Epithelial cell of proximal tubule (primary cell): ENCODE measurements around the gene MAP3K2. TPM values are rescaled to one million over a fixed set of nuclear protein-coding genes. Genes with fewer than 3 reads are reported as not detected.

Source experiments
- DNase-seq: peaks from one replicate; pipeline ENCODE4 v3.0.0-alpha.2; 2011; ENCODE audit warnings: low read depth
- H3K4me3 ChIP-seq: 2 replicates; pipeline ENCODE4 v1.5.1; 2011; ENCODE audit warnings: low read depth, mild to moderate bottlenecking, low read length
- total RNA-seq: library from RNA; depleted of rRNA; stranded (reverse); fragments of >200 nt; gene quantifications from 2 replicates; pipeline ENCODE4 v1.2.3, GENCODE V29; 2015
- TF ChIP-seq, protein P1 (sequence below): conservative IDR thresholded peaks from 2 replicates; pipeline ENCODE4 v1.5.1; 2012; ENCODE audit warnings: low read depth, mild to moderate bottlenecking, low read length

MAP3K2 gene
- total RNA-seq, 1 donor from 2014 or later = 22.4 TPM

DNA sequence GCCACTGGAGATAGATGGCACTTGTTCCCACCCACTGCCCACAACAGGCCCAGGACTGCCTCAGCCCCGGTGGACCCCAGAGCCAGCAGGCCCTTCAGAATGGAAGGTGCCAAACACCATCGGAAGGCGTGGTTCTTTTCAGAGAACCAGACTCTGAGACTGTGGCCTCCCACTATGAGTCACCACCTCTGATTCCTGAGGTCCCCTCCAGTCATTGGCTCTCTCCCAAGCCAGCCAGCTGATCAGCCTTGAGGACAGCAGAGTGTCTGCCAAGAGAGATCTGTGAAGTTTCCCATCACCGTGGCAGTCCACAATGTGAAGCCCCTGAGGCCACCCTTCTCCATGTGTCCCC, 10.4 kb upstream of the MAP3K2 start:
- no peak overlapping the region for H3K4me3 ChIP-seq
- DNase-seq = peak; percentile 47
- TF ChIP-seq, protein P1, sequence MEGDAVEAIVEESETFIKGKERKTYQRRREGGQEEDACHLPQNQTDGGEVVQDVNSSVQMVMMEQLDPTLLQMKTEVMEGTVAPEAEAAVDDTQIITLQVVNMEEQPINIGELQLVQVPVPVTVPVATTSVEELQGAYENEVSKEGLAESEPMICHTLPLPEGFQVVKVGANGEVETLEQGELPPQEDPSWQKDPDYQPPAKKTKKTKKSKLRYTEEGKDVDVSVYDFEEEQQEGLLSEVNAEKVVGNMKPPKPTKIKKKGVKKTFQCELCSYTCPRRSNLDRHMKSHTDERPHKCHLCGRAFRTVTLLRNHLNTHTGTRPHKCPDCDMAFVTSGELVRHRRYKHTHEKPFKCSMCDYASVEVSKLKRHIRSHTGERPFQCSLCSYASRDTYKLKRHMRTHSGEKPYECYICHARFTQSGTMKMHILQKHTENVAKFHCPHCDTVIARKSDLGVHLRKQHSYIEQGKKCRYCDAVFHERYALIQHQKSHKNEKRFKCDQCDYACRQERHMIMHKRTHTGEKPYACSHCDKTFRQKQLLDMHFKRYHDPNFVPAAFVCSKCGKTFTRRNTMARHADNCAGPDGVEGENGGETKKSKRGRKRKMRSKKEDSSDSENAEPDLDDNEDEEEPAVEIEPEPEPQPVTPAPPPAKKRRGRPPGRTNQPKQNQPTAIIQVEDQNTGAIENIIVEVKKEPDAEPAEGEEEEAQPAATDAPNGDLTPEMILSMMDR = no peak

DNA sequence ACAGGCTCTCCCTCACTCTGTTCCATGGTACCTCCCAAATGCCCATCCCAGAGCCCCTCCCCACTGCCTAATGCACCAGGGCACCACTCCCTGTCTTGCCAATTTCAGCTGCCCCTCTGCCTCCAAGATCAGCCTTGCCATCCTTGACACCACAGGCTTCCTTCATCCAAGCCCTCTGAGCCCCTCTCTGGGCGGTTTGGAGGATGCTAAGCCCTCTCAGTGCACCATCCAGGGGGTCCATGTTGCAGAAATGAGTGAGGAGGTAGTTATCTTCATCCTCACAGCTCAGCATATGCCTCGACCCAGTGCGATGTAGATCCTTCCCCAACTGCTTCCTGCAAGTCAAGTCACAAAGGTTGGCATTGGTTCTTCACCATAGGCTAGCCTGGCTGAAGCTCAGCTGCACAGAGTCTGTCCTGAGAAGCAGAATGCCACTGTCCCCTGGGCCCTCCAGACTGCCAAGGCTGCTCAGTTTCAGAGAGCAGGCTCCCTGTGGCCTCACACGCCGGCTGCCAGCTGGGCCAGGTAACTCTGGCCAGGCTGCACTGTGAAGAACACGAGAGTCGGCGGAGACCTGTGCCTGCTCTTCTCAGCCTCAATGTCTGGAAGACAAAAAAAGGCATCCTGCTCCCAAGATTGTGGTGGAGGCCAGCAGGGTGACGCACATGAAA, 9.9 kb upstream of the MAP3K2 start:
- TF ChIP-seq, protein P1 = no peak
- DNase-seq = no peak
- no peak overlapping the region for H3K4me3 ChIP-seq

DNA sequence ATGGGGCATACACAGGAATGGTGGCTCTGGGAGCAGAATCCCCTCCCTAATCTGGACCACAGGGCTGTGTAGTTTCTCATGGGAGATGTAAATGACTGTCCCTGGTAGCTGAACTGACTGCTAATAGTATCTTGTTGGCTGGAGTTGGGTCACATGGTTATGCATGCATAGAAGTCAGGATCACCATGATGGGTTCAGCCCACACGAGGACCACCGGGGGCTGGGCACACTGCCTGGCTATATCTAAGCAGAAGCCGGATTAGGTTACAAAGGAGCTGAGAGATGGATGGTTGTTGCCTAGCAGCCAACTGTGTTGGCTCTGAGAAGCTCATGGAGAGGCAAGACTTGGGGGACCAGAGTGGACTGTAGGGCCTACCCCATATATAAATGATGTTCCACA, 6.7 kb upstream of the MAP3K2 start:
- no peak for DNase-seq
- TF ChIP-seq, protein P1 = no peak
- H3K4me3 ChIP-seq = no peak overlapping the region

DNA sequence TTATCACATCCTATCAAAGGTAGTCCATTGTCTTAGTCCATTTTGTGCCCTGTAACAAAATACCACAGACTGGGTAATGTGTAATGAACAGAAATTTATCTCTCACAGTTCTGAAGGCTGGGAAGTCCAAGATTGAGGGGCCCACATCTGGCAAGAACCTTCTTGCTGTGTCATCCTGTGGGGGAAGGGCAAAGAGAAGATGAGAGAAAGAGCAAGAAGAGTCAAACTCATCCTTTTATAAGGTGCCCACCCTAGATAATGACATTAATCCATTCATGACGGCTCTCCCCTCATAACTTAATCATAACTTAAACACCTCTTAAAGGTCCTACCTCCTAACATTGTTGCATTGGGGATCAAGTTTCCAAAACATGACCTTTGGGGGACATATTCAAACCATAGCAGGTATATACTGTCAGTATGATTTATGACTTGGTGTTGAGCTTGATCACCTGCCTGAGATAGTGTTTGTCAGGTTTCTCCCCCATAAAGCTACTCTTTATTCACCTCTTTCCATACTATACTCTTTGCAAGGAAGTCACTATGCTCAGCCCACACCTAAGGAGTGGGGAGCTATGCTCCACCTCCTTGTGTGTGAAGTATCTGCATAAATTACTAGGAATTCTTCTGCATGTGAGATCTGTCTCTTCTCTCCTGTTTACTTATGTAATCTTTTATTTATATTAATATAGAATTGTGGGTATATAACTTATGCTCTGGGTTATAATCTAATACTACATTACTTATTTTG, 5.2 kb upstream of the MAP3K2 start:
- H3K4me3 ChIP-seq = no peak overlapping the region
- TF ChIP-seq, protein P1 = no peak
- DNase-seq = no peak

DNA sequence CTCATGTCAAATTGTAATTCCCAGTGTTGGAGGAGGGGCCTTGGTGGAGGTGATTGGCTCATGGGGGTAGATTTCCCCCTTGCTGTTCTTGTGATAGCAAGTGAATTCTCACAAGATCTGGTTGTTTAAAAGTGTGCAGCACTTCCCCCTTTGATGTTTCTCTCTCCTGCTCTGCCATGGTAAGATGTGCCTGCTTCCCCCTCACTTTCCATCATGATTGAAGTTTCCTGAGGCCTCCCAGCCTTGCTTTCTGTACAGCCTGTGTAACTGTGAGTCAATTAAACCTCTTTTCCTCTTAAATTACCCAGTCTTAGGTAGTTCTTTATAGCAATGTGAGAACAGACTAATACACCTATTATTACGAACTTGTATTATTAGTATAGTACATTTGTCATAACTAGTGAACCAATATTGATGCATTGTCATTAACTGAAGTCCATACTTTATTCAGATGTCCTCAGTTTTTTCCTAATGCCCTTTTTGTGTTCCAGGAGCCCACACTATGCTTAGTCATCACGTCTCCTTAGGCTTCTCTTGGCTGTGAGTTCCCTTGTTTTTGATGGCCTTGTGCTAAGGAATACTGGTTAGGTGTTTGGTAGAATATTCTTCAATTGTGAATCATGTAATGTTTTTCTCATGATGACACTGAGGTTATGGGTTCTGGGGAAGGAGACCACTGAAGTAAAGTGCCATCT, 4.5 kb upstream of the MAP3K2 start:
- TF ChIP-seq, protein P1 = no peak
- H3K4me3 ChIP-seq = no peak overlapping the region
- DNase-seq = no peak

DNA sequence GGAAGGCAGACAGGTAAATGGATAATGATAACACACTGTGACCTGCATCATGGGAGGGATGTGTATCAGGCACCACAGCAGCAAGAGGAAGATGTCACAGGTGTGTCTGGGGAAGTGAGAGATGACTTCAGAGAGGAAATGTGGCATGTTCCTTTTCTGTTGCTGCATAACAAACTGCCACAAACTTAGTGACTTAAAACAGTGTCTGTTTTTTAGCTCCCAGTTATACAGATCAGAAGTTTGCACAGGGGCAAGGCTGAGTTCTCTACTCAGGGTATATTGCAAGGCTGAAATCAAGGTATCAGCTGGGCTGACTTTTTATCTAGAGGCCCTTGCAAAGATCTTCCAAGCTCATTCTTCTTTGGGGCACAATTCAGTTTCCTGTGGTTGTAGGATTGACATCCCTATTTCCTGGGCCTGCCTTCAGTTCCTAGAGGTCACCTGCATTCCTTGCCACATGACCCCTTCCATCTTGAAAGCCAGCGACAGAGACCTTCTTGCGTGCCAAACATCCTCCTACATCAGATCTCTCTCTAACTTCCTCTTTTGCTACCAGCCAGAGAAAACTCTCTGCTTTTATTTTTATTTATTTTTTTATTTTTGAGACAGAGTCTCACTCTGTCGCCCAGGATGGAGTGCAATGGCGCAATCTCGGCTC, 2.1 kb upstream of the MAP3K2 start:
- H3K4me3 ChIP-seq = no peak overlapping the region
- DNase-seq = no peak
- TF ChIP-seq, protein P1 = no peak
